Fibroblast of villous mesenchyme (primary cell): ENCODE results near the gene CCDC6. TPM values are rescaled to one million over a fixed set of nuclear protein-coding genes. Genes with fewer than 3 reads are reported as not detected.

Source experiments
- DNase-seq: peaks from one replicate; pipeline ENCODE4 v3.0.0-alpha.2; 2010; ENCODE audit warnings: low read depth
- H3K4me3 ChIP-seq: 2 replicates; pipeline ENCODE4 v1.5.1; 2011; ENCODE audit warnings: low read depth, mild to moderate bottlenecking, low read length
- total RNA-seq: library from RNA; depleted of rRNA; stranded (reverse); fragments of >200 nt; gene quantifications from 2 replicates; pipeline ENCODE4 v1.2.3, GENCODE V29; 2012
- TF ChIP-seq, protein P1 (sequence below): IDR thresholded peaks from 2 replicates; pipeline ENCODE4 v1.5.1; 2012; ENCODE audit warnings: low read depth, mild to moderate bottlenecking, low read length; ENCODE audit not compliant: insufficient read depth

The CCDC6 gene
- total RNA-seq, 1 donor = 52.2 TPM

DNA sequence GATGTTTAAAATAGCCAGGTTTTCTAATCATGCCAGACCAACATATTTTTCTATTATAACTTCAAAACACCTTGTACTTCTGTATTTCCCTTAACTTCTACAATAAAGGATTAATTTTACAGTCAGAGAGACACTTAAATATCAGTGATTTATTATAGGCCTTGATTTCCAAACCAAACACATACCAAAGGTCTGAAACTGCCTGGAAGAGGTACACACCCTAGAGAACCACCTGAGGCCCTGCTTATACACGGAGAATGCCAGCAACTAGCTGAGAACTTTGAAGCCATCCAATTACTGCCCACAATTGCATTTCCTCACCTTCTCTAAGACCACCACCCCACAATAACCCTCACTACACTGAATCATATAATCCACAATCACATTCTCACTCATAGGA, 4.9 kb downstream of the CCDC6 start:
- DNase-seq = peak; percentile 18
- TF ChIP-seq, protein P1, sequence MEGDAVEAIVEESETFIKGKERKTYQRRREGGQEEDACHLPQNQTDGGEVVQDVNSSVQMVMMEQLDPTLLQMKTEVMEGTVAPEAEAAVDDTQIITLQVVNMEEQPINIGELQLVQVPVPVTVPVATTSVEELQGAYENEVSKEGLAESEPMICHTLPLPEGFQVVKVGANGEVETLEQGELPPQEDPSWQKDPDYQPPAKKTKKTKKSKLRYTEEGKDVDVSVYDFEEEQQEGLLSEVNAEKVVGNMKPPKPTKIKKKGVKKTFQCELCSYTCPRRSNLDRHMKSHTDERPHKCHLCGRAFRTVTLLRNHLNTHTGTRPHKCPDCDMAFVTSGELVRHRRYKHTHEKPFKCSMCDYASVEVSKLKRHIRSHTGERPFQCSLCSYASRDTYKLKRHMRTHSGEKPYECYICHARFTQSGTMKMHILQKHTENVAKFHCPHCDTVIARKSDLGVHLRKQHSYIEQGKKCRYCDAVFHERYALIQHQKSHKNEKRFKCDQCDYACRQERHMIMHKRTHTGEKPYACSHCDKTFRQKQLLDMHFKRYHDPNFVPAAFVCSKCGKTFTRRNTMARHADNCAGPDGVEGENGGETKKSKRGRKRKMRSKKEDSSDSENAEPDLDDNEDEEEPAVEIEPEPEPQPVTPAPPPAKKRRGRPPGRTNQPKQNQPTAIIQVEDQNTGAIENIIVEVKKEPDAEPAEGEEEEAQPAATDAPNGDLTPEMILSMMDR = no peak
- no peak overlapping the region for H3K4me3 ChIP-seq

DNA sequence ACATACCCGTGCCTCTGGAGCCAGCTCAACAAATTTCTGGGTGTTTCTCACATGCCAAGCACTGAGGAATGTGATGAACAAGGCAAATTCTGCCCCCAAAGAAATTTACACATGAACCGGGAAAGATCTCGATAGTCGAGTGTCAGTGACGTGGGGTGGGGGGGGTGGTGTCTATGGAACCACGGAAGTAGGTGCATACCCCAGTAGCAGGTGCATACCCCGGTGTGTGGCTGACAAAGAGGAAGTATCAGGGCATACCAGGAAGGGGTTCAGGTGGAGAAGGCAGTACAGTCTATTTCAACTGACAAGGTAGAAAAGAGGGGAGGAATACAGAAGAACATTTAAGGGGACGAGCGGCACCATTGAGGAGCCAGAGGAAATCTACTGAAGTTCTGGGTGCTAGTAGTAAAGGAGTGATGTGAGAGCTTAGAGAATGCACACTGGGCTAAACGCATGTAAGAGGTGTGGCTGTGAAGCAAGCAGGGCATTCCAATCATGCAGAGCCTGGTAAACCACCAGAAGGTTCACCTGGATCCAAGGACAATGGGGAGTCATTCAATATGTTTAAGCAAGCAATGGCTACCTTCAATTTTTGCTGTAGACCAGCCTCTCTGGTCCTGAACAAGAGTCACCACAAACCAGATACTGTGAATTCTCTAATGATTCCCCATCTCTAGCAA, 6.2 kb downstream of the CCDC6 start:
- TF ChIP-seq, protein P1 = no peak
- no peak for DNase-seq
- H3K4me3 ChIP-seq = no peak overlapping the region

DNA sequence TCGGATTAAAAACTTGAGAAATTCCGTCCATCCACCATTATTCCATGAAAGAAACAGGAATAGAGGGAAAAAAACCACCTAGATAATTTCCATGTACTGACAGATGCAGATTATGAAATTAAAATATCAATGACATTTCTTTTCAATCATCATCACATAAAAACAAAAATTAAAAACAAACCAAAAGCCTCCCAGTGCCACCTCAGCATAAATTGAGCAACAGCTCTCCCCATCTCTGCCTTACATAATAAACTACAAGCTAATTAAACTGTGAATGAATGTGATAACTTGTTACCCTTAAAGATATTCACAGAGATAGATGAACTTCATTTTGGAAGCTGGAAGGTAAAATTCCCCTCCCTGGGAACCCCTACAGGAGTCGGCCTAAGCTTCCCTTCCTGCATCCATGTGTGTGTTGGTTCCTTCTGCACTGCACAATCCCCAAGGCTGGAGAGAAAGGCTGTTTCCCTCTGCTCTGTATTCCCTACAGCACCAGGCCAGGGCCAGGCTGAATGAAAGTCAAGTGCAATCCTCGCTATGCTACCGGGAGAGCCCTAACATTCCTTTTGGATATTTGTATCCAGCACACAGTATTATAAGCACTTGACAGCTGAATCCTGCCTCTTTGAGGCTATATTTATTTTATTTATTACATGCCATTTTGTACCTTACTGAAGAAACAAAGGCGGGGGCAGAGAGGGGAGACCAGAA, 8.1 kb downstream of the CCDC6 start:
- DNase-seq = no peak
- TF ChIP-seq, protein P1 = no peak
- no peak overlapping the region for H3K4me3 ChIP-seq

DNA sequence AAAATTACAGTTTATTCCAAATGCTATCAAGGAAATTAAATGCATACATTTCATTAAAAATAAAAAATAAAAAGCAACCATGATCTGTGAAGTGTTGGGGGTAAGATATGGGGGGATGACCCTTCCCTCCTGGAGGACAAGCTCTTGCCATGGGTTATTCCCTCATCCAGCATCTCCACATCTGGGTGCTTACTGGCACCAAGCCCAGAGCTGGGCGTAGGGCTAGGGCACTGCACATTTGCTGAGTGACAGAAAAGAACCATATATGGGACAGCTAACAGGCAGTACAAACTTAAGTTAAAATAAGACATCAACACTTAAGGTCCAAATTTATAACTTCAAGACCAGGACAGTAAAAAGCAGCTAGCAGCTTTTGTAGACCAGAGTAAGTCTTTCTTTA, 10.2 kb downstream of the CCDC6 start:
- TF ChIP-seq, protein P1 = no peak
- H3K4me3 ChIP-seq = no peak overlapping the region
- no peak for DNase-seq

DNA sequence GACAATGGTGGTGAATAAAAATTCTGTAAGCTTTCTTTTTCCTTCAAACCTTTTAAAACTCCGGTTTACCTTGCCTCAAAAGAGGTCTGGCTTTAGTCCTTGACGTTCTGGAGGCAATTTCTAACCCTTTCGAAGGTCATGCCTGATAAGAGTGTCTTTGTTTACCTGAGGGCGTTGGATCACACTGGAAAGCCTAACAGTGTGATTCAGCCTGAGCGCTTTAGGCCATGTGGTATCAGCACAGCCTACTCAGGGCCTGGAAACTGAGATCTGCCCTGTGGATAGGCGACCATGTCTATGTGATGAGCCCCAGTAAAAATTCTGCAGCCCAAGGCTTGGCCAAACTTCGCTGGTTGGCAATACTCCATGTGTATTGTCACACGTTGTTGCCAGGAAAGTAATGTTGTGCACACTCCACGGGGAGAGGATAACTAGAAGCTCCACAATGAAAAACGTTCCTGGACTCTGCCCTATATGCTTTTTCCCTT, 10.7 kb downstream of the CCDC6 start:
- H3K4me3 ChIP-seq = no peak overlapping the region
- DNase-seq = peak; percentile 19
- TF ChIP-seq, protein P1 = no peak

DNA sequence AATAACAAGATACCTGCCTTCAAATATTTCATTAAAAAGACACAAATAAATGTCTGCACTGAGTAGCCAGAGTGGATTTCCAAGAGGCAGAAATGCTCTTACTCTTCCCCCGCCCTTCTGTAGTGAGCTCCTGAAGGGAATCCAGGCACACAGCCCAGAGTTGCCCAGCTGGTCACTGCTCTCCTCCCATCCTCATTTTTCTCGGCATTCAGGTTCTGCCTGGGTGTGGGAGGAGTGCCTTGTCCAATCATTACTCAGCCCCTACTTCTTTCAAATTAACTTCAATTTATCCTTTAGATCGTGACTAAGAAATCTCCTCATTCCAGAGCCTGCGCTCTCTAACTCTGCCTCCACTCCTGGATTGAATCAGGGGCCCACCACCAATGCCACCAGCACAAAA, 12.2 kb downstream of the CCDC6 start:
- DNase-seq = peak; percentile 61
- TF ChIP-seq, protein P1 = no peak
- H3K4me3 ChIP-seq = no peak overlapping the region
